Measurements from ENCODE around the gene FLAD1. TPM values are rescaled to one million over a fixed set of nuclear protein-coding genes. Genes with fewer than 3 reads are reported as not detected.

FLAD1 gene
- total RNA-seq, 1 experiment from 2014 or later: 58.4 TPM

- TF ChIP-seq REST (IDR thresholded peaks at IDR 0.05; ENCODE audit: low read depth) (no peak), EGR1 (IDR thresholded peaks at IDR 0.05; ENCODE audit: low read depth) (peak; percentile 97), SIN3A (IDR thresholded peaks at IDR 0.05; ENCODE audit: low read depth) (peak; percentile 43)
Measured at GRCh38 chr1:155017041-155017945, 34.1 kb downstream of the FLAD1 start (continued).

GRCh38 chr1:155017946-155018316 is 34.8 kb downstream of the FLAD1 start:
- Histone ChIP-seq H3K4me3 (replicated peaks in 1 of 2; ENCODE audit: low read depth in 1 of 2, low read length in 2 of 2) (peak overlapping the region; percentile 27 to 47), H3K9me2 (ENCODE audit: insufficient read depth) (no peaks in the 10 kb centered on the region), H3K27ac (ENCODE audit: low read depth, low read length) (peak overlapping the region; percentile 89), H3K9ac (ENCODE audit: low read length) (peak overlapping the region; percentile 60), H2AFZ (ENCODE audit: low read depth, low read length, poor library complexity, severe bottlenecking) (no peak overlapping the region), H3K4me2 (ENCODE audit: low read length) (peak overlapping the region; percentile 82), H4K20me1 (ENCODE audit: insufficient read depth) (no peaks in the 10 kb centered on the region), H3K4me1 (ENCODE audit: control insufficient read depth in 1 of 2, insufficient read depth in 2 of 2, low read length in 2 of 2) (peaks cover 34 to 62% of the 10 kb centered on the region in 2 experiments), H3K36me3 (ENCODE audit: control insufficient read depth in 1 of 2, insufficient read depth in 2 of 2, low read length in 2 of 2) (peaks cover 6 to 27% of the 10 kb centered on the region in 2 experiments; a peak in 3 of 4 replicates), H3K79me2 (ENCODE audit: insufficient read depth, low read length) (peaks cover 5% of the 10 kb centered on the region; the same call in 1 of the 2 replicates), H3K9me3 (ENCODE audit: control insufficient read depth in 1 of 2, insufficient read depth in 1 of 2, low read depth in 1 of 2, low read length in 2 of 2) (no peaks in the 10 kb centered on the region), H3K27me3 (ENCODE audit: insufficient read depth, low read length) (no peaks in the 10 kb centered on the region)
- ATAC-seq (peak; percentile 15), DNase-seq (ENCODE audit: low read depth, low spot score) (no peak)
- intact Hi-C loops (cut with micrococcal nuclease): loop anchor here (1.0 to 2.0 kb wide), 3 partner anchors 15 to 67 kb away; partner anchors contain the start of gene ZBTB7B
- ChIA-PET POLR2A (interaction anchor here (0.6 to 1.5 kb wide), 4 partner anchors 14 to 81 kb away, joined by 3 to 8 read pairs (median 5); partner anchors contain the start of gene PMVK), RAD21 (ENCODE audit: low non-redundant PET in 1 of 2, low total read pairs in 2 of 2, uncharacterized antibody in 2 of 2, unreplicated experiment in 2 of 2) (interaction anchor here in 1 of 2 experiments (1.2 kb wide), 1 partner anchor 47 kb away, joined by 3 read pairs; the partner anchor contains the start of gene SHC1), CTCF (interaction anchor here (0.6 to 3.0 kb wide), 18 partner anchors 8 to 538 kb away, joined by 3 to 24 read pairs (median 6); partner anchors contain the start of genes ADAM15, PBXIP1 and ZBTB7B)
- BruUV-seq (replicated peaks): TSS peak; percentile 8
- TF ChIP-seq ZBTB33 (IDR thresholded peaks at IDR 0.05; ENCODE audit: extremely low read depth, insufficient replicate concordance, low read length) (no peak), REST (IDR thresholded peaks at IDR 0.05; ENCODE audit: low read depth) (no peak), ATF3 (IDR thresholded peaks at IDR 0.05) (no peak), ZNF274 (IDR thresholded peaks at IDR 0.05; ENCODE audit: low read depth, low read length) (no peak), CTCF (IDR thresholded peaks at IDR 0.05 in 2 of 3, conservative IDR thresholded peaks at IDR 0.05 in 1 of 3; ENCODE audit: borderline replicate concordance in 1 of 3, insufficient read depth in 1 of 3, low read depth in 2 of 3, low read length in 2 of 3) (no peak)

All from HCT116 (cell line).